ENCODE data around the gene WWOX. TPM values are rescaled to one million over a fixed set of nuclear protein-coding genes. Genes with fewer than 3 reads are reported as not detected.

WWOX gene
- total RNA-seq, 1 donor from 2014 or later, result 7.3 TPM

GRCh38 chr16:79055251-79055970 is 956.0 kb downstream of the WWOX start:
- Histone ChIP-seq H3K9ac (ENCODE audit: low read length) (no peak overlapping the region), H4K20me1 (ENCODE audit: insufficient read depth, low read length) (no peaks in the 10 kb centered on the region), H3K9me3 (ENCODE audit: insufficient read depth, low read depth, low read length) (no peaks in the 10 kb centered on the region), H3K4me1 (ENCODE audit: insufficient read depth, low read length) (no peaks in the 10 kb centered on the region), H3K4me3 (ENCODE audit: insufficient read depth, low read depth, low read length) (no peak overlapping the region), H3K27ac (ENCODE audit: low read depth, low read length) (no peak overlapping the region), H3K27me3 (ENCODE audit: insufficient read depth, low read length) (no peaks in the 10 kb centered on the region), H2AFZ (ENCODE audit: low read depth, low read length) (no peak overlapping the region), H3K4me2 (ENCODE audit: low read length) (no peak overlapping the region), H3K36me3 (ENCODE audit: insufficient read depth, low read length) (no peaks in the 10 kb centered on the region), H3K79me2 (ENCODE audit: insufficient read depth, low read length) (no peaks in the 10 kb centered on the region)
- Mint-ChIP-seq H3K36me3 (ENCODE audit: low read depth, unreplicated experiment) (no peaks in the 10 kb centered on the region), H3K27ac (ENCODE audit: unreplicated experiment) (no peak overlapping the region), H3K4me1 (ENCODE audit: low read depth, unreplicated experiment) (no peaks in the 10 kb centered on the region), H3K4me3 (ENCODE audit: unreplicated experiment) (no peak overlapping the region), H3K27me3 (ENCODE audit: low read depth, unreplicated experiment) (peaks cover 5% of the 10 kb centered on the region), H3K9me3 (ENCODE audit: unreplicated experiment) (peaks cover 2% of the 10 kb centered on the region)
- FAIRE-seq, result no peak
- no peak for DNase-seq (ENCODE audit: low read depth)
- no peak for TF ChIP-seq EZH2 (IDR thresholded peaks at IDR 0.05; ENCODE audit: insufficient read depth, low read length)
- TF ChIP-seq CTCF (IDR thresholded peaks at IDR 0.05; ENCODE audit: insufficient read depth, low read depth, low read length), result no peak

DNA sequence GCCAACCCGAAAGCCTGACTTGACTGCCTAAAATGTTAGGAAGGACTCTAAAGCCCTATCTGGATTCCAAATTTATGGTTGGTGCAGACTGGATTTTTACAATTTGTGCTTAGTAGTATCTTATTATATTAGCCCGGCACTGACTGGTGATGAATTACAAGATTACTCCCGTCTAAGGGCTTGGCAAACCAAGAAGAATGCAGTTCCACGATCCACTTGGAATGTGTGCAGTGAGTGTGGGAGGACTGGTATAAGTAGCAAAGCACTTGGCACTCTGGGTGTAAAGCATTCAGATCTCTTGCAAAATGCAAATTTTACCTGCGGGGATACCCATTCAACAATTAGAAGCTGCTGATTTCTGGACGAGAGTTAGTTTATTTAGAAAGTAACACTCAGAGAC is 961.7 kb downstream of the WWOX start:
- DNase-seq (ENCODE audit: low read depth), result no peak
- Mint-ChIP-seq H3K9me3 (ENCODE audit: unreplicated experiment) (no peaks in the 10 kb centered on the region), H3K4me1 (ENCODE audit: low read depth, unreplicated experiment) (no peaks in the 10 kb centered on the region), H3K36me3 (ENCODE audit: low read depth, unreplicated experiment) (no peaks in the 10 kb centered on the region), H3K4me3 (ENCODE audit: unreplicated experiment) (no peak overlapping the region), H3K27ac (ENCODE audit: unreplicated experiment) (no peak overlapping the region), H3K27me3 (ENCODE audit: low read depth, unreplicated experiment) (peaks cover 17% of the 10 kb centered on the region)
- H3K4me1 ChIP-seq (ENCODE audit: insufficient read depth, low read length), result no peaks in the 10 kb centered on the region
- H2AFZ ChIP-seq (ENCODE audit: low read depth, low read length), result no peak overlapping the region
- H4K20me1 ChIP-seq (ENCODE audit: insufficient read depth, low read length), result no peaks in the 10 kb centered on the region
- no peak for FAIRE-seq
- H3K27ac ChIP-seq (ENCODE audit: low read depth, low read length), result no peak overlapping the region
- H3K4me3 ChIP-seq (ENCODE audit: insufficient read depth, low read depth, low read length), result no peak overlapping the region
- H3K9ac ChIP-seq (ENCODE audit: low read length), result no peak overlapping the region
- TF ChIP-seq EZH2 (IDR thresholded peaks at IDR 0.05; ENCODE audit: insufficient read depth, low read length), result no peak
- TF ChIP-seq CTCF (IDR thresholded peaks at IDR 0.05; ENCODE audit: insufficient read depth, low read depth, low read length), result no peak
- H3K36me3 ChIP-seq (ENCODE audit: insufficient read depth, low read length), result no peaks in the 10 kb centered on the region
- H3K9me3 ChIP-seq (ENCODE audit: insufficient read depth, low read depth, low read length), result no peaks in the 10 kb centered on the region
- H3K4me2 ChIP-seq (ENCODE audit: low read length), result no peak overlapping the region
- H3K27me3 ChIP-seq (ENCODE audit: insufficient read depth, low read length), result no peaks in the 10 kb centered on the region
- H3K79me2 ChIP-seq (ENCODE audit: insufficient read depth, low read length), result no peaks in the 10 kb centered on the region

DNA sequence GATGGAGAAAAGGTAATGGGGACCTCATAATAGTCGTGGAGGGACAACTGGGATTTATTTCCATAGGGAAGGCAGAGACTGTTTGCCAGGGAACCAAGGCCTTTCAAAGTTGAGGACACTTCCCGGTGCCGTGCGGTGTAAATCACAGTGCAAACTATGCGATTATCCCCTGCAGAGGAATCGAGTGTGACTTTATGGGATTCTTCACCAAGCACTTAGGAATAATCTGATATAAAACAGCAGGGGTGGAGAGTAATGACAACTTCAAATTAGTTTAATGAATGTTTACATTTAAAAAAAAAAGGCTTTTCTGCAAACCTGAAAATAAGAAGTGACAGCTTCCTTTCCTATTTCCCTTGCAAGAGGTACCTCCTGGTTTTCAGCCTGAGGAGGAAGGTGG is 962.9 kb downstream of the WWOX start:
- no peak for DNase-seq (ENCODE audit: low read depth)
- Histone ChIP-seq H3K4me2 (ENCODE audit: low read length) (no peak overlapping the region), H3K27me3 (ENCODE audit: insufficient read depth, low read length) (no peaks in the 10 kb centered on the region), H3K9ac (ENCODE audit: low read length) (no peak overlapping the region), H4K20me1 (ENCODE audit: insufficient read depth, low read length) (no peaks in the 10 kb centered on the region), H3K79me2 (ENCODE audit: insufficient read depth, low read length) (no peaks in the 10 kb centered on the region), H3K36me3 (ENCODE audit: insufficient read depth, low read length) (no peaks in the 10 kb centered on the region), H3K9me3 (ENCODE audit: insufficient read depth, low read depth, low read length) (no peaks in the 10 kb centered on the region), H2AFZ (ENCODE audit: low read depth, low read length) (no peak overlapping the region), H3K4me3 (ENCODE audit: insufficient read depth, low read depth, low read length) (no peak overlapping the region), H3K4me1 (ENCODE audit: insufficient read depth, low read length) (no peaks in the 10 kb centered on the region), H3K27ac (ENCODE audit: low read depth, low read length) (no peak overlapping the region)
- no peak for TF ChIP-seq CTCF (IDR thresholded peaks at IDR 0.05; ENCODE audit: insufficient read depth, low read depth, low read length)
- TF ChIP-seq EZH2 (IDR thresholded peaks at IDR 0.05; ENCODE audit: insufficient read depth, low read length), result no peak
- Mint-ChIP-seq H3K4me3 (ENCODE audit: unreplicated experiment) (no peak overlapping the region), H3K9me3 (ENCODE audit: unreplicated experiment) (no peaks in the 10 kb centered on the region), H3K4me1 (ENCODE audit: low read depth, unreplicated experiment) (peaks cover 5% of the 10 kb centered on the region), H3K27me3 (ENCODE audit: low read depth, unreplicated experiment) (peaks cover 17% of the 10 kb centered on the region), H3K27ac (ENCODE audit: unreplicated experiment) (no peak overlapping the region), H3K36me3 (ENCODE audit: low read depth, unreplicated experiment) (no peaks in the 10 kb centered on the region)
- FAIRE-seq, result no peak
